ENCODE data around the gene S1PR2.
"Not testable (repeated sequence)": the region's sequence is repeated elsewhere in the genome, so short reads cannot be mapped to it uniquely, and the experiment has no call there.

Gene S1PR2

GRCh38 chr19:10252707-10253106 is 21.6 kb upstream of the S1PR2 start:
- DNase-seq: no peak

- DNase-seq: peak; percentile 92
Observed at GRCh38 chr19:10251792-10252694, 20.9 kb upstream of the S1PR2 start, which contains the start of gene MRPL4. Gene MRPL4, plus strand, starts transcription at chr19:10252214. Its CDS starts 40 bp downstream, at chr19:10252254.

GRCh38 chr19:10246511-10246910 is 15.4 kb upstream of the S1PR2 start:
- no peak for DNase-seq

GRCh38 chr19:10245189-10245939 is 14.2 kb upstream of the S1PR2 start:
- no peak for DNase-seq

- DNase-seq: no peak
Observed at GRCh38 chr19:10243606-10244005, 12.5 kb upstream of the S1PR2 start.

GRCh38 chr19:10241826-10242449 is 10.8 kb upstream of the S1PR2 start:
- DNase-seq: not testable (repeated sequence)

GRCh38 chr19:10238172-10238783 is 7.1 kb upstream of the S1PR2 start:
- DNase-seq: no peak

- no peak for DNase-seq
Observed at GRCh38 chr19:10237702-10238101, 6.6 kb upstream of the S1PR2 start.

GRCh38 chr19:10235409-10235808 is 4.3 kb upstream of the S1PR2 start:
- DNase-seq: not testable (repeated sequence)

- no peak for DNase-seq
Observed at GRCh38 chr19:10235003-10235402, 3.9 kb upstream of the S1PR2 start.

- DNase-seq: no peak
Observed at GRCh38 chr19:10233946-10234345, 2.8 kb upstream of the S1PR2 start.

GRCh38 chr19:10231612-10232228 is 589 bp upstream of the S1PR2 start:
- no peak for DNase-seq

GRCh38 chr19:10230173-10230860 is 814 bp downstream of the S1PR2 start:
- DNase-seq: no peak

- no peak for DNase-seq
Observed at GRCh38 chr19:10228920-10229319, 2.2 kb downstream of the S1PR2 start.

GRCh38 chr19:10228393-10228792 is 2.7 kb downstream of the S1PR2 start:
- DNase-seq: no peak

GRCh38 chr19:10227026-10227971 is 3.8 kb downstream of the S1PR2 start:
- no peak for DNase-seq

GRCh38 chr19:10226376-10227025 is 4.6 kb downstream of the S1PR2 start:
- DNase-seq: no peak

GRCh38 chr19:10226021-10226375 is 5.1 kb downstream of the S1PR2 start:
- no peak for DNase-seq

- no peak for DNase-seq
Observed at GRCh38 chr19:10224337-10224736, 6.8 kb downstream of the S1PR2 start.

All from T1000 (cell line).